Motor neuron (in vitro differentiated cells): Measurements from ENCODE around the gene TMEM164. TPM values are rescaled to one million over a fixed set of nuclear protein-coding genes. Genes with fewer than 3 reads are reported as not detected.

ENCODE experiments used
- ATAC-seq, 8 experiments: fragments of 200-7000 bp; cut with Tn5 transposase; replicated peaks in 6 of 8; 2 replicates each; pipeline ENCODE4 v1.8.0; 2021; ENCODE audit warnings: mild to moderate bottlenecking in 8 of 8, moderate library complexity in 8 of 8
- H3K27ac ChIP-seq, 2 donors: fragments of 250-450 bp; sonication (Bioruptor Pico); 2 replicates each; pipeline ENCODE4 v1.9.0; 2021; ENCODE audit warnings: antibody characterized with exemption in 2 of 2, mild to moderate bottlenecking in 2 of 2, moderate library complexity in 1 of 2
- H3K4me1 ChIP-seq, 2 donors: fragments of 250-450 bp; sonication (Bioruptor Pico); replicated peaks in 1 of 2; 2 replicates each; pipeline ENCODE4 v1.6.1; 2021; ENCODE audit warnings: antibody characterized with exemption in 2 of 2, mild to moderate bottlenecking in 2 of 2, moderate library complexity in 1 of 2
- H3K4me3 ChIP-seq, 5 donors: fragments of 250-450 bp; sonication (Bioruptor Pico); 2 replicates each; pipeline ENCODE4 v1.9.0; 2021; ENCODE audit warnings: antibody characterized with exemption in 5 of 5, mild to moderate bottlenecking in 5 of 5, moderate library complexity in 4 of 5
- WGBS, 10 experiments: fragments of 450-650 bp; shearing (Covaris generic); methylation state at CpG; one replicate each; pipeline ENCODE4 v1.0.0; 2022; 5-methylcytosine and 5-hydroxymethylcytosine counted together
- in situ Hi-C, 9 experiments: fragments of 400-800 bp; cut with MboI; loops; one replicate each; pipeline ENCODE4 v1.15.0; 2021; ENCODE audit warnings: low sequenced_read_pairs in 9 of 9, low pct_unique_long_range_greater_than_20kb in 2 of 9; ENCODE audit not compliant: unreplicated experiment in 9 of 9
- total RNA-seq, 8 experiments: library from RNA; unstranded; fragments of 300-600 nt; gene quantifications; 2 replicates each; pipeline versions ENCODE4 v1.2.3 to v1.2.4, GENCODE V29; 2022

Gene TMEM164
- total RNA-seq, 8 experiments from 2014 or later: 9.3 to 38.2 (median 19.1) TPM

- no peak for ATAC-seq
- Histone ChIP-seq H3K27ac (no peak overlapping the region), H3K4me3 (no peak overlapping the region), H3K4me1 (no peaks in the 10 kb centered on the region)
- in situ Hi-C loops: no loop called here
- 40 to 95% (median 79%) methylated on average over 2 to 6 of the region's 7 CpGs; no CpG with 5 or more reads in 2 of the 10 experiments for whole genome bisulfite sequencing, 10 experiments
Observed at GRCh38 chrX:110066488-110067225, 63.7 kb downstream of the TMEM164 start.

- no peak for ATAC-seq
- in situ Hi-C loops: no loop called here
- H3K4me3 ChIP-seq: no peak overlapping the region
- WGBS, 10 experiments: 50 to 100% (median 100%) methylated on average over 1 to 2 of the region's 2 CpGs; no CpG with 5 or more reads in 2 of the 10 experiments
- no peaks in the 10 kb centered on the region for H3K4me1 ChIP-seq
- H3K27ac ChIP-seq: no peak overlapping the region
Observed at GRCh38 chrX:110070970-110071369, 68.1 kb downstream of the TMEM164 start.

GRCh38 chrX:110081320-110081719, 78.4 kb downstream of the TMEM164 start:
- no peaks in the 10 kb centered on the region for H3K4me1 ChIP-seq
- no peak for ATAC-seq
- in situ Hi-C loops: no loop called here
- H3K27ac ChIP-seq: no peak overlapping the region
- no peak overlapping the region for H3K4me3 ChIP-seq

GRCh38 chrX:110081740-110082139, 78.8 kb downstream of the TMEM164 start:
- no CpG with 5 or more reads among the region's 1 CpG for WGBS, 10 experiments
- in situ Hi-C loops: no loop called here
- Histone ChIP-seq H3K4me3 (no peak overlapping the region), H3K4me1 (no peaks in the 10 kb centered on the region), H3K27ac (no peak overlapping the region)
- ATAC-seq: peak in 1 of 8 experiments; percentile 90

GRCh38 chrX:110082161-110082560, 79.2 kb downstream of the TMEM164 start:
- WGBS, 10 experiments: 25 to 90% (median 40%) methylated on average over 1 to 3 of the region's 4 CpGs; no CpG with 5 or more reads in 7 of the 10 experiments
- Histone ChIP-seq H3K4me1 (no peaks in the 10 kb centered on the region), H3K27ac (no peak overlapping the region), H3K4me3 (no peak overlapping the region)
- peak in 1 of 8 experiments; percentile 73 for ATAC-seq
- in situ Hi-C loops: no loop called here

- H3K4me1 ChIP-seq: no peaks in the 10 kb centered on the region
- in situ Hi-C loops: no loop called here
- no peak overlapping the region for H3K4me3 ChIP-seq
- ATAC-seq: no peak
- H3K27ac ChIP-seq: no peak overlapping the region
Observed at GRCh38 chrX:110086162-110086915, 83.4 kb downstream of the TMEM164 start.

GRCh38 chrX:110086916-110087484, 84.1 kb downstream of the TMEM164 start:
- in situ Hi-C loops: no loop called here
- WGBS, 10 experiments: 17% methylated on average over 2 of the region's 2 CpGs; no CpG with 5 or more reads in 9 of the 10 experiments
- no peak overlapping the region for H3K27ac ChIP-seq
- no peaks in the 10 kb centered on the region for H3K4me1 ChIP-seq
- peak in 2 of 8 experiments; percentile 61 to 64 for ATAC-seq
- H3K4me3 ChIP-seq: no peak overlapping the region

GRCh38 chrX:110087485-110088356, 84.8 kb downstream of the TMEM164 start:
- peak in 3 of 8 experiments; percentile 50 to 96 (median 93) for ATAC-seq
- 0 to 80% (median 0%) methylated on average over 1 of the region's 4 CpGs; no CpG with 5 or more reads in 7 of the 10 experiments for WGBS, 10 experiments
- H3K4me3 ChIP-seq: no peak overlapping the region
- no peaks in the 10 kb centered on the region for H3K4me1 ChIP-seq
- no peak overlapping the region for H3K27ac ChIP-seq
- in situ Hi-C loops: no loop called here

- Histone ChIP-seq H3K4me1 (no peaks in the 10 kb centered on the region), H3K27ac (no peak overlapping the region), H3K4me3 (no peak overlapping the region)
- in situ Hi-C loops: no loop called here
- no peak for ATAC-seq
- 69 to 100% (median 90%) methylated on average over 1 to 5 of the region's 6 CpGs; no CpG with 5 or more reads in 3 of the 10 experiments for WGBS, 10 experiments
Observed at GRCh38 chrX:110089656-110090403, 86.9 kb downstream of the TMEM164 start.

- H3K4me3 ChIP-seq: no peak overlapping the region
- no peaks in the 10 kb centered on the region for H3K4me1 ChIP-seq
- peak in 1 of 8 experiments; percentile 28 for ATAC-seq
- in situ Hi-C loops: no loop called here
- H3K27ac ChIP-seq: no peak overlapping the region
Observed at GRCh38 chrX:110097920-110098319, 95.0 kb downstream of the TMEM164 start.

- no peak overlapping the region for H3K4me3 ChIP-seq
- no peak overlapping the region for H3K27ac ChIP-seq
- no peak for ATAC-seq
- no peaks in the 10 kb centered on the region for H3K4me1 ChIP-seq
- in situ Hi-C loops: no loop called here
- 17% methylated on average over 1 of the region's 1 CpG; no CpG with 5 or more reads in 9 of the 10 experiments for WGBS, 10 experiments
Observed at GRCh38 chrX:110103344-110103743, 100.4 kb downstream of the TMEM164 start.

GRCh38 chrX:110104078-110104477, 101.2 kb downstream of the TMEM164 start:
- Histone ChIP-seq H3K4me3 (no peak overlapping the region), H3K27ac (no peak overlapping the region), H3K4me1 (no peaks in the 10 kb centered on the region)
- 38 to 100% (median 96%) methylated on average over 1 to 2 of the region's 3 CpGs; no CpG with 5 or more reads in 6 of the 10 experiments for WGBS, 10 experiments
- in situ Hi-C loops: no loop called here
- no peak for ATAC-seq
